ENCODE data around the gene NEURL1. TPM values are rescaled to one million over a fixed set of nuclear protein-coding genes. Genes with fewer than 3 reads are reported as not detected.
A peak's percentile ranks its signal among the peaks of the same experiment; 100 is the strongest.

Gene NEURL1
- total and polyA plus RNA-seq, 2 experiments from 2014 or later = 1.1 to 1.5 TPM

- peak; percentile 44 for DNase-seq
- Histone ChIP-seq H3K27me3 (replicated peaks; ENCODE audit: insufficient read depth) (no peaks in the 10 kb centered on the region), H3K4me3 (no peak overlapping the region), H3K4me1 (ENCODE audit: insufficient read depth) (peaks cover 8% of the 10 kb centered on the region; the same call in 1 of the 2 replicates), H3F3A (ENCODE audit: insufficient read depth) (peaks cover 60% of the 10 kb centered on the region), H3K4me2 (ENCODE audit: unreplicated experiment) (no peak overlapping the region), H3K9ac (no peak overlapping the region), H3K79me2 (ENCODE audit: insufficient read depth) (0 out of 2 replicates have a peak, but pooled peaks cover 3% of the 10 kb centered on the region), H3K9me2 (ENCODE audit: insufficient read depth) (no peaks in the 10 kb centered on the region), H2AFZ (no peak overlapping the region), H4K20me1 (ENCODE audit: insufficient read depth) (no peaks in the 10 kb centered on the region), H3K27ac (no peak overlapping the region), H3K36me3 (ENCODE audit: low read depth) (0 out of 2 replicates have a peak, but pooled peaks cover 5% of the 10 kb centered on the region), H3K9me3 (ENCODE audit: low read depth) (no peaks in the 10 kb centered on the region)
- no peak for TF ChIP-seq EZH2phosphoT487 (IDR thresholded peaks at IDR 0.05; ENCODE audit: insufficient read depth, low read depth)
- TF ChIP-seq EZH2 (IDR thresholded peaks at IDR 0.05; ENCODE audit: insufficient read depth, poor library complexity, severe bottlenecking) = no peak
- whole genome bisulfite sequencing, 2 experiments (ENCODE audit: low coverage in 1 of 2, low lambda C conversion rate in 2 of 2, missing lambda C conversion rate in 2 of 2) = 84 to 85% methylated on average over 4 of the region's 4 CpGs
- in situ Hi-C loops (cut with MboI) = no loop called here
These were observed 102.6 kb downstream of the NEURL1 start for GRCh38 chr10:103595933-103596726.

GRCh38 chr10:103597003-103597402, 103.5 kb downstream of the NEURL1 start:
- no peak overlapping the region for H2AFZ ChIP-seq
- 67 to 68% methylated on average over 6 of the region's 6 CpGs for WGBS, 2 experiments (ENCODE audit: low coverage in 1 of 2, low lambda C conversion rate in 2 of 2, missing lambda C conversion rate in 2 of 2)
- H3K36me3 ChIP-seq (ENCODE audit: low read depth) = peaks cover 6% of the 10 kb centered on the region; the same call in 1 of the 2 replicates
- H3K4me3 ChIP-seq = no peak overlapping the region
- no peak overlapping the region for H3K4me2 ChIP-seq (ENCODE audit: unreplicated experiment)
- H3F3A ChIP-seq (ENCODE audit: insufficient read depth) = peaks cover 62% of the 10 kb centered on the region
- TF ChIP-seq EZH2phosphoT487 (IDR thresholded peaks at IDR 0.05; ENCODE audit: insufficient read depth, low read depth) (no peak), EZH2 (IDR thresholded peaks at IDR 0.05; ENCODE audit: insufficient read depth, poor library complexity, severe bottlenecking) (no peak)
- in situ Hi-C loops (cut with MboI) = no loop called here
- H3K9me3 ChIP-seq (ENCODE audit: low read depth) = no peaks in the 10 kb centered on the region
- 0 out of 2 replicates have a peak, but pooled peaks cover 4% of the 10 kb centered on the region for H3K79me2 ChIP-seq (ENCODE audit: insufficient read depth)
- peaks cover 8% of the 10 kb centered on the region; the same call in 1 of the 2 replicates for H3K4me1 ChIP-seq (ENCODE audit: insufficient read depth)
- no peak overlapping the region for H3K9ac ChIP-seq
- no peaks in the 10 kb centered on the region for H4K20me1 ChIP-seq (ENCODE audit: insufficient read depth)
- H3K27ac ChIP-seq = no peak overlapping the region
- H3K9me2 ChIP-seq (ENCODE audit: insufficient read depth) = no peaks in the 10 kb centered on the region
- no peaks in the 10 kb centered on the region for H3K27me3 ChIP-seq (replicated peaks; ENCODE audit: insufficient read depth)
- DNase-seq = no peak

- Histone ChIP-seq H3K36me3 (ENCODE audit: low read depth) (peaks cover 13% of the 10 kb centered on the region; the same call in 1 of the 2 replicates), H4K20me1 (ENCODE audit: insufficient read depth) (no peaks in the 10 kb centered on the region), H3K79me2 (ENCODE audit: insufficient read depth) (0 out of 2 replicates have a peak, but pooled peaks cover 4% of the 10 kb centered on the region), H3K27me3 (replicated peaks; ENCODE audit: insufficient read depth) (no peaks in the 10 kb centered on the region), H3F3A (ENCODE audit: insufficient read depth) (peaks cover 55% of the 10 kb centered on the region), H3K4me1 (ENCODE audit: insufficient read depth) (peaks cover 8% of the 10 kb centered on the region; the same call in 1 of the 2 replicates), H2AFZ (no peak overlapping the region), H3K9ac (no peak overlapping the region), H3K4me2 (ENCODE audit: unreplicated experiment) (no peak overlapping the region), H3K9me3 (ENCODE audit: low read depth) (no peaks in the 10 kb centered on the region), H3K9me2 (ENCODE audit: insufficient read depth) (no peaks in the 10 kb centered on the region), H3K27ac (0 out of 2 replicates have a peak overlapping the region, but pooled peaks have one; percentile 31), H3K4me3 (no peak overlapping the region)
- DNase-seq = peak; percentile 87
- TF ChIP-seq EZH2 (IDR thresholded peaks at IDR 0.05; ENCODE audit: insufficient read depth, poor library complexity, severe bottlenecking) (no peak), EZH2phosphoT487 (IDR thresholded peaks at IDR 0.05; ENCODE audit: insufficient read depth, low read depth) (no peak)
- in situ Hi-C loops (cut with MboI) = no loop called here
- WGBS, 2 experiments (ENCODE audit: low coverage in 1 of 2, low lambda C conversion rate in 2 of 2, missing lambda C conversion rate in 2 of 2) = 39 to 43% methylated on average over 7 of the region's 7 CpGs
These were observed 105.2 kb downstream of the NEURL1 start for GRCh38 chr10:103598654-103599115.

GRCh38 chr10:103599211-103599610, 105.7 kb downstream of the NEURL1 start:
- in situ Hi-C loops (cut with MboI) = no loop called here
- H3K9ac ChIP-seq = 0 out of 2 replicates have a peak overlapping the region, but pooled peaks have one; percentile 33
- TF ChIP-seq EZH2 (IDR thresholded peaks at IDR 0.05; ENCODE audit: insufficient read depth, poor library complexity, severe bottlenecking) (no peak), EZH2phosphoT487 (IDR thresholded peaks at IDR 0.05; ENCODE audit: insufficient read depth, low read depth) (no peak)
- peak overlapping the region; percentile 31; the same call in 1 of the 2 replicates for H3K27ac ChIP-seq
- peaks cover 13% of the 10 kb centered on the region; the same call in 1 of the 2 replicates for H3K36me3 ChIP-seq (ENCODE audit: low read depth)
- H3F3A ChIP-seq (ENCODE audit: insufficient read depth) = peaks cover 54% of the 10 kb centered on the region
- 0 out of 2 replicates have a peak, but pooled peaks cover 4% of the 10 kb centered on the region for H3K79me2 ChIP-seq (ENCODE audit: insufficient read depth)
- H3K27me3 ChIP-seq (replicated peaks; ENCODE audit: insufficient read depth) = no peaks in the 10 kb centered on the region
- H2AFZ ChIP-seq = no peak overlapping the region
- peak; percentile 30 for DNase-seq
- no peaks in the 10 kb centered on the region for H4K20me1 ChIP-seq (ENCODE audit: insufficient read depth)
- H3K4me3 ChIP-seq = no peak overlapping the region
- no peaks in the 10 kb centered on the region for H3K9me3 ChIP-seq (ENCODE audit: low read depth)
- H3K9me2 ChIP-seq (ENCODE audit: insufficient read depth) = no peaks in the 10 kb centered on the region
- peaks cover 8% of the 10 kb centered on the region; the same call in 1 of the 2 replicates for H3K4me1 ChIP-seq (ENCODE audit: insufficient read depth)
- no peak overlapping the region for H3K4me2 ChIP-seq (ENCODE audit: unreplicated experiment)
- WGBS, 2 experiments (ENCODE audit: low coverage in 1 of 2, low lambda C conversion rate in 2 of 2, missing lambda C conversion rate in 2 of 2) = 46 to 48% methylated on average over 3 of the region's 3 CpGs

All from GM23248 (cell line).